SK-N-SH (cell line): ENCODE results near the gene NXNL2. TPM values are rescaled to one million over a fixed set of nuclear protein-coding genes. Genes with fewer than 3 reads are reported as not detected.

Experiments
- CTCF ChIA-PET: fragments of 300-600, 350-600 bp; formaldehyde crosslinking; extraction: SDS; loops from one replicate; lab custom pipeline; 2021; lab: Yijun Ruan, JAX
- POLR2A ChIA-PET: fragments of 350-600 bp; sonication (Branson Sonifier 250); formaldehyde crosslinking; extraction: SDS; loops from one replicate; lab custom pipeline; 2020; ENCODE audit warnings: antibody characterized with exemption, inconsistent platforms; lab: Yijun Ruan, JAX
- DNase-seq: peaks from one replicate; pipeline ENCODE4 v3.0.0; 2012
- H2AFZ ChIP-seq: fragments of 200-600 bp; sonication (generic); 2 replicates; pipeline ENCODE4 v1.8.1; 2016; ENCODE audit warnings: antibody characterized with exemption, mild to moderate bottlenecking, low read depth
- H3F3A ChIP-seq: fragments of 200-600 bp; sonication (generic); replicated peaks from 2 replicates; pipeline ENCODE3; 2016; ENCODE audit warnings: antibody characterized with exemption, mild to moderate bottlenecking; ENCODE audit not compliant: insufficient read depth
- H3K27ac ChIP-seq, 2 experiments: fragments of 200-500 bp in 1 of 2; fragments of 200-600 bp in 1 of 2; sonication (Bioruptor generic) in 1 of 2; sonication (generic), shearing (Covaris generic) in 1 of 2; 2 replicates each; pipeline versions ENCODE4 v1.5.1 to v1.6.1; 2014 to 2016; ENCODE audit warnings: low read depth in 2 of 2, inconsistent platforms in 1 of 2, low read length in 1 of 2, mild to moderate bottlenecking in 1 of 2, mixed read lengths in 1 of 2
- H3K27me3 ChIP-seq: fragments of 200-600 bp; sonication (generic), shearing (Covaris generic); 2 replicates; pipeline ENCODE4 v1.6.1; 2016; ENCODE audit warnings: mixed run types; ENCODE audit not compliant: insufficient read depth
- H3K36me3 ChIP-seq, 2 experiments: fragments of 200-500 bp in 1 of 2; fragments of 200-600 bp in 1 of 2; sonication (Bioruptor generic) in 1 of 2; sonication (generic) in 1 of 2; replicated peaks in 1 of 2; 2 replicates each; pipeline versions ENCODE3 to v1.5.1; 2014 to 2016; ENCODE audit warnings: low read length in 1 of 2, mild to moderate bottlenecking in 1 of 2; ENCODE audit not compliant: insufficient read depth in 2 of 2, control insufficient read depth in 1 of 2
- H3K4me1 ChIP-seq, 2 experiments: fragments of 200-500 bp in 1 of 2; fragments of 200-600 bp in 1 of 2; sonication (Bioruptor generic) in 1 of 2; sonication (generic), shearing (Covaris generic) in 1 of 2; 2 replicates each; pipeline versions ENCODE4 v1.5.1 to v1.6.1; 2014 to 2016; ENCODE audit warnings: low read depth in 1 of 2, low read length in 1 of 2, mixed run types in 1 of 2; ENCODE audit not compliant: insufficient read depth in 2 of 2, control insufficient read depth in 1 of 2
- H3K4me2 ChIP-seq: fragments of 200-600 bp; sonication (generic), shearing (Covaris generic); 2 replicates; pipeline ENCODE4 v1.6.1; 2017; ENCODE audit warnings: mixed run types
- H3K4me3 ChIP-seq, 2 experiments: fragments of 200-500 bp in 1 of 2; fragments of 200-600 bp in 1 of 2; sonication (Bioruptor generic) in 1 of 2; sonication (generic), shearing (Covaris generic) in 1 of 2; 2 replicates each; pipeline versions ENCODE4 v1.5.1 to v1.8.1; 2014 to 2016; ENCODE audit warnings: low read depth in 2 of 2, inconsistent platforms in 1 of 2, low read length in 1 of 2, mild to moderate bottlenecking in 1 of 2, mixed read lengths in 1 of 2, moderate library complexity in 1 of 2
- H3K79me2 ChIP-seq: fragments of 200-600 bp; sonication (generic); 2 replicates; pipeline ENCODE4 v1.8.1; 2017; ENCODE audit warnings: mild to moderate bottlenecking; ENCODE audit not compliant: insufficient read depth
- H3K9ac ChIP-seq: fragments of 200-600 bp; sonication (generic); 2 replicates; pipeline ENCODE4 v1.6.1; 2017; ENCODE audit warnings: mixed run types
- H3K9me2 ChIP-seq: fragments of 200-600 bp; sonication (generic); 2 replicates; pipeline ENCODE4 v1.6.1; 2017; ENCODE audit warnings: mixed run types
- H3K9me3 ChIP-seq: fragments of 200-600 bp; sonication (generic); 2 replicates; pipeline ENCODE4 v1.6.1; 2017; ENCODE audit warnings: mixed run types, mild to moderate bottlenecking, moderate library complexity
- H4K20me1 ChIP-seq: fragments of 200-600 bp; sonication (generic); 2 replicates; pipeline ENCODE4 v1.6.1; 2017; ENCODE audit warnings: mild to moderate bottlenecking, mixed run types; ENCODE audit not compliant: insufficient read depth
- CHD2 ChIP-seq: fragments of 150-350 bp; IDR thresholded peaks from 2 replicates; pipeline ENCODE4 v1.6.1; 2018; ENCODE audit warnings: low read length; ENCODE audit not compliant: partially characterized antibody
- CTCF ChIP-seq: fragments of 200-600 bp; sonication (generic); IDR thresholded peaks from 2 replicates; pipeline ENCODE4 v1.6.1; 2017; ENCODE audit warnings: antibody characterized with exemption, mild to moderate bottlenecking, moderate library complexity
- ELF1 ChIP-seq: IDR thresholded peaks from 2 replicates; pipeline ENCODE4 v1.4.0; 2012
- GABPA ChIP-seq: IDR thresholded peaks from 2 replicates; pipeline ENCODE4 v1.4.0; 2012; ENCODE audit warnings: low read depth, mild to moderate bottlenecking
- MAX ChIP-seq: IDR thresholded peaks from 2 replicates; pipeline ENCODE4 v1.4.0; 2012; ENCODE audit warnings: low read depth
- MXI1 ChIP-seq: IDR thresholded peaks from 2 replicates; pipeline ENCODE4 v1.6.1; 2012; ENCODE audit warnings: mild to moderate bottlenecking, low read depth, low read length, improper control_type of control experiment
- NFIC ChIP-seq: IDR thresholded peaks from 2 replicates; pipeline ENCODE4 v1.4.0; 2012; ENCODE audit warnings: borderline replicate concordance
- NRF1 ChIP-seq: IDR thresholded peaks from 2 replicates; pipeline ENCODE4 v1.6.1; 2012; ENCODE audit warnings: low read depth, mild to moderate bottlenecking, low read length
- RAD21 ChIP-seq: IDR thresholded peaks from 2 replicates; pipeline ENCODE4 v1.6.1; 2012; ENCODE audit warnings: mild to moderate bottlenecking, low read length
- SIN3A ChIP-seq: IDR thresholded peaks from 2 replicates; pipeline ENCODE4 v1.6.1; 2012; ENCODE audit warnings: low read depth, mild to moderate bottlenecking, low read length, moderate library complexity, borderline replicate concordance
- SMC3 ChIP-seq: IDR thresholded peaks from 2 replicates; pipeline ENCODE4 v1.6.1; 2012; ENCODE audit warnings: low read depth, low read length, improper control_type of control experiment
- TAF1 ChIP-seq: IDR thresholded peaks from 2 replicates; pipeline ENCODE4 v1.6.1; 2012; ENCODE audit warnings: low read depth, mild to moderate bottlenecking, low read length, moderate library complexity, borderline replicate concordance
- TEAD4 ChIP-seq: IDR thresholded peaks from 2 replicates; pipeline ENCODE4 v1.4.0; 2012; ENCODE audit warnings: mild to moderate bottlenecking, borderline replicate concordance; ENCODE audit not compliant: insufficient read depth
- USF2 ChIP-seq: fragments of 150-350 bp; IDR thresholded peaks from 2 replicates; pipeline ENCODE4 v1.6.1; 2017; ENCODE audit warnings: antibody characterized with exemption, low read length, low read depth, borderline replicate concordance
- WGBS: methylation state at CpG from one replicate; pipeline ENCODE4 v1.1.6; 2017; ENCODE audit warnings: low lambda C conversion rate; 5-methylcytosine and 5-hydroxymethylcytosine counted together
- polyA plus RNA-seq, 3 experiments: library from polyadenylated mRNA; depleted of rRNA; stranded (reverse); fragments of >200 nt; gene quantifications; 2 replicates each; pipeline ENCODE4 v1.2.3, GENCODE V29; 2012

NXNL2 gene
- polyA plus RNA-seq, 1 of the 3 experiments (the other 2 are of a cell fraction): 3.1 TPM

- Histone ChIP-seq H3K4me3 (no peak overlapping the region), H3F3A (no peaks in the 10 kb centered on the region), H3K9me3 (no peaks in the 10 kb centered on the region), H2AFZ (no peak overlapping the region), H3K9me2 (no peaks in the 10 kb centered on the region), H4K20me1 (no peaks in the 10 kb centered on the region), H3K27me3 (no peaks in the 10 kb centered on the region), H3K79me2 (no peaks in the 10 kb centered on the region), H3K27ac (no peak overlapping the region), H3K36me3 (no peaks in the 10 kb centered on the region), H3K4me1 (no peaks in the 10 kb centered on the region), H3K4me2 (no peak overlapping the region), H3K9ac (no peak overlapping the region)
- WGBS: 82% methylated on average over 4 of the region's 4 CpGs
- no peak for DNase-seq
- POLR2A ChIA-PET: no interaction called here
- TF ChIP-seq NFIC: no peak
- TF ChIP-seq MAX: no peak
- no peak for TF ChIP-seq TEAD4
- no peak for TF ChIP-seq CHD2
- TF ChIP-seq NRF1: no peak
- TF ChIP-seq TAF1: no peak
- no peak for TF ChIP-seq USF2
- TF ChIP-seq MXI1: no peak
- no peak for TF ChIP-seq RAD21
- no peak for TF ChIP-seq ELF1
- TF ChIP-seq CTCF: no peak
- no peak for TF ChIP-seq SIN3A
- no peak for TF ChIP-seq SMC3
- CTCF ChIA-PET: no interaction called here
These were observed 13.7 kb upstream of the NXNL2 start for GRCh38 chr9:88521308-88521707.

- no peaks in the 10 kb centered on the region for H3K4me1 ChIP-seq
- TF ChIP-seq GABPA: no peak
- H4K20me1 ChIP-seq: no peaks in the 10 kb centered on the region
- no peak overlapping the region for H3K4me3 ChIP-seq
- no peaks in the 10 kb centered on the region for H3K9me2 ChIP-seq
- H3F3A ChIP-seq: no peaks in the 10 kb centered on the region
- H3K27ac ChIP-seq: no peak overlapping the region
- DNase-seq: no peak
- H2AFZ ChIP-seq: no peak overlapping the region
- H3K9ac ChIP-seq: no peak overlapping the region
- ChIA-PET POLR2A (no interaction called here), CTCF (no interaction called here)
- no peaks in the 10 kb centered on the region for H3K9me3 ChIP-seq
- no peaks in the 10 kb centered on the region for H3K27me3 ChIP-seq
- no peaks in the 10 kb centered on the region for H3K79me2 ChIP-seq
- WGBS: 82% methylated on average over 4 of the region's 4 CpGs
- no peak overlapping the region for H3K4me2 ChIP-seq
- H3K36me3 ChIP-seq: no peaks in the 10 kb centered on the region
These were observed 12.6 kb upstream of the NXNL2 start for GRCh38 chr9:88522360-88522759.
